Mesodermal cell (in vitro differentiated cells): ENCODE results near the gene EPHA6.
A peak's percentile ranks its signal among the peaks of the same experiment; 100 is the strongest.

Source experiments
- H3K27ac ChIP-seq: 2 replicates; pipeline ENCODE4 v1.7.0; 2013; ENCODE audit warnings: mild to moderate bottlenecking, low read depth, low read length, moderate library complexity; ENCODE audit not compliant: severe bottlenecking
- H3K36me3 ChIP-seq: 2 replicates; pipeline ENCODE4 v1.7.1; 2013; ENCODE audit warnings: mild to moderate bottlenecking, low read length, moderate library complexity; ENCODE audit not compliant: control insufficient read depth, insufficient read depth
- H3K4me1 ChIP-seq: one replicate; pipeline ENCODE4 v1.7.1; 2013; ENCODE audit warnings: mild to moderate bottlenecking, low read length; ENCODE audit not compliant: insufficient read depth, control insufficient read depth, poor library complexity, severe bottlenecking
- H3K4me3 ChIP-seq: 2 replicates; pipeline ENCODE4 v1.7.0; 2013; ENCODE audit warnings: low read length, control low read depth, mild to moderate bottlenecking; ENCODE audit not compliant: insufficient read depth, poor library complexity, severe bottlenecking; ENCODE audit errors: extremely low read depth
- H3K9me3 ChIP-seq: 2 replicates; pipeline ENCODE4 v1.7.1; 2013; ENCODE audit warnings: mild to moderate bottlenecking, low read length, moderate library complexity; ENCODE audit not compliant: control insufficient read depth
- WGBS, 2 experiments: methylation state at CpG; one replicate each; pipeline ENCODE4 v1.1.5; 2013; ENCODE audit warnings: missing lambda C conversion rate in 2 of 2; ENCODE audit not compliant: insufficient coverage in 2 of 2; 5-methylcytosine and 5-hydroxymethylcytosine counted together

The EPHA6 gene

DNA sequence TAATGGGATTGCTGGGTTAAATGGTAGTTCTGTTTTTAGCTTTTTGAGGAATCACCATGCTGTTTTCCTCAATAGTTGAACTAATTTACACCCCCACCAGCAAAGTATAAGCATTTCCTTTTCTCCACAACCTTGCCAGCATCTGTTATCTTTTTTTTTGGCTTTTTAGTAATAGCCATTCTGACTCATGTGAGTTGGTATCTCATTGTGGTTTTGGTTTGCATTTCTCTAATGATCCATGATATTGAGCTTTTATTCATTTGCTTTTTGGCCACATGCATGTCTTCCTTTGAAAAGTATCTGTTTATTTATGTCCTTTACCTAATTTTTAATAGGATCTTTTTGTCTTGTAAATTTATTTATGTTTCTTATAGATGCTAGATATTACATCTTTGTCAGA is 288.2 kb downstream of the EPHA6 start:
- H3K27ac ChIP-seq, result no peak overlapping the region
- H3K4me1 ChIP-seq, result peaks cover 4% of the 10 kb centered on the region
- H3K9me3 ChIP-seq, result no peaks in the 10 kb centered on the region

DNA sequence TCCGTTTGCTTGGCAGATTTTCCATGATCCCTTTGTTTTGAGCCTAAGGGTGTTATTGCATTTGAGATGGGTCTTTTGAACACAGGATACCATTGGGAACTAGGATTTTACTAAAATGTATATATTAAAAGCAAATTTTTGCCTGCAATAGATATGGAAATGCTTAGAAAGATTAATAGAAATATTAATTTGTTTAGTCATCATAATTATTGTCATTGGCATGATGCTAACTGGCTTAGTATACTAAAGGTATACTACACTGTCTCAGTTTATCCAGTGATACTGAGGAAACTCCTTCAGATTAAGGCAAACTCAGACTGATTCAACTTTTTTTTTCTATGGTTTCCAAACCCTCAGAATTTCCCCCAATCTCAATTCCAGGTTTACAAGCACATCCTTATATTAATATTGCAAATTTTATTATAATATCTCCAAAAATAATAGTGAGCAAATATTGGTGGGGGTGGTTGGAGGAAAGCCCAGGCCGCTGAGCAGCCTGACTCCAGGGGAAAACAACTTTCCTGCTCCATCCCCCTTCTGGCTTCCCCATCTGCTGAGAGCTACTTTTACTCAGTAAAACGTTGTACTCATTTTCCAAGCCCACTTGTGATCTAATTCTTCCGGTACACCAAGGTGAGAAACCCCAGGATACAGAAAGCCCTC is 291.7 kb downstream of the EPHA6 start:
- Histone ChIP-seq H3K4me3 (no peak overlapping the region), H3K4me1 (peaks cover 4% of the 10 kb centered on the region), H3K9me3 (no peaks in the 10 kb centered on the region), H3K36me3 (no peaks in the 10 kb centered on the region), H3K27ac (no peak overlapping the region)
- WGBS, 2 experiments, result 54 to 74% methylated on average over 2 to 3 of the region's 4 CpGs

More for the DNA sequence above, 288.2 kb downstream of the EPHA6 start:
- Histone ChIP-seq H3K4me3 (no peak overlapping the region), H3K36me3 (no peaks in the 10 kb centered on the region)

DNA sequence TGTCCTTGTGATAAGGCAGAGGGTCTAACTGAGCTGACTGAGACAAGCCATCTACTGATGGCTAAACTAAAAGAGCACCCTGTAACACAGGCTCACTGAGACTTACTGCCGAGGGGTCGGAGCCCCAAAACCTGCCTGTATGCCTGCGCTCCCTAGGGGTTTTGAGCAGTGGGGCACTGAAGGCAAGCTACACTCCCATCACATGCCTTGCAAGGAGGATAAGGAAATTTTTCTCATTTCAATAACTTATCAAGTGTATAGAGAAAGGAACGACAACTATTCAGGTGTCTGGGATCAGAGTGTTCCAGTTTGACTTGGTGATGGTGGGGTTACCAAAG is 292.2 kb downstream of the EPHA6 start:
- H3K36me3 ChIP-seq, result no peaks in the 10 kb centered on the region
- no peak overlapping the region for H3K4me3 ChIP-seq
- H3K4me1 ChIP-seq, result peaks cover 4% of the 10 kb centered on the region
- no peak overlapping the region for H3K27ac ChIP-seq
- H3K9me3 ChIP-seq, result no peaks in the 10 kb centered on the region
- WGBS, 2 experiments, result 83% methylated on average over 1 of the region's 4 CpGs; no CpG with 5 or more reads in 1 of the 2 experiments

DNA sequence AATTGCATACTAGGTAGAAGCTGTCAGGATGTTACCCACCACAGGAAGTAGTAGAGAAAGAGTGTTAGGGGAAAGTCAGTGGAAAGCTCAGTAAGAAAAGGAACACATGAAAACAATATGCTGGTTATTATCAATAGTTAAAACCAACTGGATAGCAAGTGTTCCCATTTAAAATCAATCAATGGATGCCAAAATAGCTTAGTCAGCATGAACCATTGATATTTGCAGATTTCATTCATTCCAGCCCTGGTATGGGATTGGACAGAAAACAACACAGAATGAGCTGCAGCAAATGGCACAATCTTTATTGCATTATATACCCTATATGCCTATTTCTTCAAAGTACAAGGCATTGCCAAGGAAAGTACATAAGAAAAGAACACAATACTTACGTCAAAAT is 293.7 kb downstream of the EPHA6 start:
- no peak overlapping the region for H3K27ac ChIP-seq
- no peaks in the 10 kb centered on the region for H3K36me3 ChIP-seq
- WGBS, 2 experiments, result 100% methylated on average over 1 of the region's 1 CpG; no CpG with 5 or more reads in 1 of the 2 experiments
- no peak overlapping the region for H3K4me3 ChIP-seq
- H3K4me1 ChIP-seq, result peaks cover 4% of the 10 kb centered on the region
- no peaks in the 10 kb centered on the region for H3K9me3 ChIP-seq

DNA sequence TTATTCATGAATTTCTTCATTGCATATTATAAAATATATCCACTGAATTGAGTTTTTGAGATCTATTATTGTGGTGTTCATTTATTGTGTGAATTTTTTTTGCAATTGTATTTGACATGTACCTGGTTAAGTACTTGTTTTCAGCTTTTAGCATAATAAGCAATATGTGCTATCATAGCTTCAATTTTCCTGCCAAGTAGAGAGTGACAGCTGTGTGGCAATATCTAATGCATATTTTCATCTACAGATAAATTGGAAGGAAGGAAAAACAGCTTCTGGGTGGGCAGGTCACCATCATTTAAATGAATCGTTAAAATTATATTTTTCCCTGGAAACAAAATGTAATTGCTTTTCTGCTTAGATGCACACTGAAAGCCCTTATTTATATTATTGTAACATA is 296.9 kb downstream of the EPHA6 start:
- Histone ChIP-seq H3K4me1 (no peaks in the 10 kb centered on the region), H3K4me3 (no peak overlapping the region), H3K36me3 (no peaks in the 10 kb centered on the region), H3K27ac (no peak overlapping the region), H3K9me3 (no peaks in the 10 kb centered on the region)
- no CpG with 5 or more reads among the region's 1 CpG for WGBS, 2 experiments

DNA sequence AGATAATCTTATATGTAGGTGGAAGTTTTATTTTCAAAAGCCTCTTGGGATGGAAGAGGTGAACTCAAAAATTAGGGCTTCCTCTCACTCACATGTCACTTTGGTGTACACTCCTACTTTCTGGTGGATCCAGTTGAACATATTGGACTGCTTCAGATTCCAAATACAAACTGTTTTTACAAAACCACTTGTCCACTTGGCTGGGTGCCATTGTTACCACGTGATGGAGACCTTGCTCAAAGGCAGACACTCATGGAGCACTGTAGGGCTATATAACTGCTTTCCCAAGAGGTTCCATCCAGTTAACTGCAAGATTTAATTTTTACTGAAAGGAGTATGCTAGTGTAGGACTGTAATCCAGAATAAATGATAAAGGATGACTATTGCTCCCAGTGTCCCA is 307.0 kb downstream of the EPHA6 start:
- H3K4me3 ChIP-seq, result no peak overlapping the region
- no peaks in the 10 kb centered on the region for H3K9me3 ChIP-seq
- H3K27ac ChIP-seq, result no peak overlapping the region
- WGBS, 2 experiments, result 78 to 100% methylated on average over 1 of the region's 1 CpG
- H3K36me3 ChIP-seq, result no peaks in the 10 kb centered on the region
- no peaks in the 10 kb centered on the region for H3K4me1 ChIP-seq

DNA sequence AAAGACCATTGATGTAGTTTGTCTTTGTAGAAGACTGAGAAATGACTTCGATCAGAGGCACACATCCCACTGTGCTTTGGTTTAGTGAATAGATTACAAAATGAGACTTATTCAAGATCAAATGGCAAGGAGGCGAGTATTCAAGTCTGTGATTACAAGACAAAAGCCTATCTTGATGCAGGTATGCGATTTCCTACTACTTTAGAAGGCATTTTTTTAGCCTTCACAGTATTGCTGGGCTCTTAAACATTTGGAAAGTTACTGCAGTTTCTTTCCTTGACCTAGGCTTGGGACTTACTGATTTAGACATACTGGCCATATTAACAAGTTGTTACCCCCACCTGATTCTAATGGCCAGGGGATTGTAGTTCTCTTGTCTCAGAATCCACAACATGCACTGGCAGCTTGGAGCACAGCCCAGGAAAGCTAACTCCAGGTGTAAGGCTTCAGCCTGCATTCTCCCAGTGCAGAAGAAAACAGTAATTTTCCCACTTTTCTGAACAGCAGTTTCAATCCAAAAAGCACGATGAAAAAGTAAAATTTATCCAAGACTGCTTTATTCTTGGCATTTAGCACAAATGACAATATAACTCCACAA is 311.6 kb downstream of the EPHA6 start:
- H3K27ac ChIP-seq, result peak overlapping the region; percentile 10
- H3K36me3 ChIP-seq, result no peaks in the 10 kb centered on the region
- no peaks in the 10 kb centered on the region for H3K9me3 ChIP-seq
- 37 to 55% methylated on average over 3 of the region's 4 CpGs for WGBS, 2 experiments
- H3K4me1 ChIP-seq, result no peaks in the 10 kb centered on the region
- H3K4me3 ChIP-seq, result no peak overlapping the region

DNA sequence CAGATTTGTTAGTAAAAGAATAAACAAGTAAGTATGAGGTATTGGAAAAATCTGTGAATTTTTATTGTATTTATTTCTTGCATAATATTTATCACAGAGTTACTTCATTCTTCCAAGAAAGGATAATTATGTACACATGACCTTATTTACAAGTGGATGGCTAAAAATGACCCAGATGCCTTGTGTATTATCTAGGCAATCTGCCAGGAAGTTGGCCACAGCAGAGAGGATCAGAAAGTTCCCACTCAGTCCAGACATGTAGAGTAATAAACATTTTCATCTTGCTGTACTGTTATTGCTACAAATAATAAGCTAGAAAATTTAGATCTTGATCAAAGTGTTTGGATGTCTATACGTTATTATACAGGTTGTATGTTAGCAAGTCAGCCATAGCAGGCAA is 317.1 kb downstream of the EPHA6 start:
- no peak overlapping the region for H3K27ac ChIP-seq
- no CpG with 5 or more reads among the region's 1 CpG for WGBS, 2 experiments
- H3K4me1 ChIP-seq, result no peaks in the 10 kb centered on the region
- no peaks in the 10 kb centered on the region for H3K36me3 ChIP-seq
- H3K4me3 ChIP-seq, result no peak overlapping the region
- H3K9me3 ChIP-seq, result no peaks in the 10 kb centered on the region

DNA sequence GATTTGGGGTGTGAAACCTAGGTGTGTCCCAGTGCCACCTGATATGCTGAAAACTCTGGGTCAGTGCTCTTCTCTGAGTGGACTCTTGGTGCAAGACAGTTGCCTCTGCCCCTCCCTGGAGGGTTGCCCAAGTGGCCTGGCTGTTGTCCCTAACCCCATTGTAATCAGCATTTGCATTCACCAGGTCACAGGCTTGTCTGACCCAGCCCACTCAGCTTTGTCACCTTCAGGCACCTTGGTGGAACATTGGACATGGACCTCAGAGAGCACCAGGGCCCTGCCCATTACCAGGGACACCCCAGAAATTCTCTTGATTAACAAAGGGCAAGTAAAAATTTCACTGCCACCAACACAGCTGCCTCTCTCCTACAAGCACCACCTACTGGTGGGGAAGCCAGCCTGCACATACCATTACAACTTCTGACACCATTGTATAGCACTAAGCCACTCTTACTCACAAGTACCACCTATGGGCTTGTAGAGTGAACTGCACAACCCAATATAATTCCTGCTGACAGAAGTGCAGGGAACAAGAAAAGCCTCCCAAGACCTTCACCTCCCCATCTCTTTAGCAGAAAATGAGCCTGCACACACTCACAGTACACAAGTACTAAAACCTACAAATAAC is 324.6 kb downstream of the EPHA6 start:
- Histone ChIP-seq H3K4me1 (no peaks in the 10 kb centered on the region), H3K9me3 (peaks cover 8% of the 10 kb centered on the region), H3K4me3 (no peak overlapping the region), H3K36me3 (no peaks in the 10 kb centered on the region), H3K27ac (no peak overlapping the region)

DNA sequence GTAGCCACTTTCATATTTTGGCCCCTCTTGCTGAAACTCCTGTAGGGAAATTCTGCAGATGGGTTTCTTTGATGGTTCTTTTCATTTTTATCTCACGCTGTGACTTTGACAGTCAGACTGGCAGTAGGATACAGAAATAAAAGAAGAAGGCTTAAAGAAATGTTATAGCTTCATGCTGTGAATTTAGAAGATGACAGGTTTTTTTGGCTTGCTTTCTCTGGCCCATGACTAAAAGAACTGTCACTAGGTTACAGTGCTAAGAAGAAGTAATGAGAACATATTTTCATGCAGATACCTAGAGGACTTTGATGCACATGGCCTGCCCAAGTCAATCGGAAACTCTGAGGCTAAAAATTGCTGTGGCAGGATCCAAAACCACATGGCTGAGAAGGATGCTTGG is 334.5 kb downstream of the EPHA6 start:
- no peak overlapping the region for H3K4me3 ChIP-seq
- H3K36me3 ChIP-seq, result no peaks in the 10 kb centered on the region
- no peaks in the 10 kb centered on the region for H3K4me1 ChIP-seq
- H3K27ac ChIP-seq, result no peak overlapping the region
- 95 to 100% methylated on average over 2 of the region's 2 CpGs for WGBS, 2 experiments
- no peaks in the 10 kb centered on the region for H3K9me3 ChIP-seq

DNA sequence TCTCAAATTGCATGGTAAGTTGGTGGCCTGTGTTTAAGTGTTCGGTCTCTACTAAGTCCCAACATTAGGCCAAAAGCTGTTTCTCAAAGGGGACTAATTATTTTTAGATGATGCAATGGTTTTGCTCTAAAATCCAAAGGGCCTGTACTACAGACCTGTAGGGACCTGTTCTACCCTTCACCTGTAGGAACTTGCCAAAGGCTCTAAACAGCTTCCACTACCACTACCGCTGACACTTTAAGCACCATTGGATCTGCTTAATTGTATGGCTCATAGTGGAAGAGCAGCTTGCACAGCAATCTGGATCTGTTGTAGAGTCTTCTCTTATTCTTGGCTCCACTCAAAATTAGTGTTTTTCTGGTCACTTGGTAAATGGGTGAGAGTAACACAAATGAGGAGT is 346.8 kb downstream of the EPHA6 start:
- no peaks in the 10 kb centered on the region for H3K4me1 ChIP-seq
- no peaks in the 10 kb centered on the region for H3K9me3 ChIP-seq
- no peaks in the 10 kb centered on the region for H3K36me3 ChIP-seq
- H3K4me3 ChIP-seq, result no peak overlapping the region
- no peak overlapping the region for H3K27ac ChIP-seq
- 100% methylated on average over 1 of the region's 2 CpGs; no CpG with 5 or more reads in 1 of the 2 experiments for WGBS, 2 experiments
